GM18517 (cell line): ENCODE measurements around the gene TMEM87A.

Experiments used
- ATAC-seq: cut with Tn5 transposase; IDR thresholded peaks from one replicate; pipeline ENCODE4 v1.9.1; 2021; ENCODE audit warnings: mild to moderate bottlenecking, moderate library complexity; ENCODE audit not compliant: unreplicated experiment

Gene TMEM87A

DNA sequence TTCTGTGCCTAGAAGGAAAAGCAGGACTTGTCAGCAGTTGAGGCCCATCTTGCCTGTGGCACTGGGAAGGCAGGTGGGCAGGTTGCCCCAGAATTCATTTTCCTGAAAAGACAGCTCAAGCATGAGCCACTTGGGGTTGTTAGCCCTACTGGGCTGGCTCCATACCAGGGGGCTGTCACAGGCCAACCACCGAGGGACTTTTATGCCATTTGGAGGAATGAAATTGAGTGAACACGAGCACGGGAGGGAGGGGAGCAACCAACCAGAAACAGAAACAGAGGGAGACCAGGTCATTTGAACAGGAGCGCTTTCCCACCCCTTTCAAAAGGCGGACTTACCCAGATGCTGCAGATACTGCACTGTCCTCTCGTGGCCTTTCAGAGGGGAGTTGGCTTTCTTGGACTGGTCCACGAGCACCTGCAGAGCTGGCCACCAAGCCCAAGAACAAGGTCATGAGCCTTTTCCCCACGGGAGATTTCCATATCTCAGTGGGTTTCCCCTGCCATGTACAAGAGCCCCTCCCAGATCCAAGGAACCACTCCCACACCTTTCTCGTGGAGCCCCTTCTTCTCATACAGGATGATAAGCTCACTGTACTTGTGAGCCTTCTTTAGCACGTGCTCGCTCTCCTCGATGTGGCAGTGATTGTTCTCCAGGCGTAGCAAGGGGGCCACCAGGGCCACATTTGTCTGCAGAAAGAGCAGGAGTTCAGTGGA, 106.8 kb downstream of the TMEM87A start:
- no peak for ATAC-seq

DNA sequence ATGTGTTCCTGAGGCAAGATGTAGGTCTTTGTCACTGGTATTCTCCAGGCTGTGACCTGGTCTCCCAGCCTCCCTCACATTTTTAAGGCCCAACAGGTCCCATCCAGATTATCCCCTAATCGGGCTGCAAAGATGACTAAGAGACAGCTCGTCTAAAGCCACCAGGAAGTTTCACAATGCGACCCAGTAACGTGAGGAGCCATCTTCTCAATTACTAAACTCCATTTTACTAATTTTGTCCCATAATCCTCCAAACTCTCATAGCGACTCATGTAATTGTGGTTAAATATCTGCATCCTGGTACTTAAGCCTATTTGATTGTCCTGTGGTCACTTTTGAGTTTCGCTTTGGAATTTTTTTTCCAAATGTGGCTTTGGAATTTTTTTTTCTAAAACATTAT, 108.1 kb downstream of the TMEM87A start:
- no peak for ATAC-seq

DNA sequence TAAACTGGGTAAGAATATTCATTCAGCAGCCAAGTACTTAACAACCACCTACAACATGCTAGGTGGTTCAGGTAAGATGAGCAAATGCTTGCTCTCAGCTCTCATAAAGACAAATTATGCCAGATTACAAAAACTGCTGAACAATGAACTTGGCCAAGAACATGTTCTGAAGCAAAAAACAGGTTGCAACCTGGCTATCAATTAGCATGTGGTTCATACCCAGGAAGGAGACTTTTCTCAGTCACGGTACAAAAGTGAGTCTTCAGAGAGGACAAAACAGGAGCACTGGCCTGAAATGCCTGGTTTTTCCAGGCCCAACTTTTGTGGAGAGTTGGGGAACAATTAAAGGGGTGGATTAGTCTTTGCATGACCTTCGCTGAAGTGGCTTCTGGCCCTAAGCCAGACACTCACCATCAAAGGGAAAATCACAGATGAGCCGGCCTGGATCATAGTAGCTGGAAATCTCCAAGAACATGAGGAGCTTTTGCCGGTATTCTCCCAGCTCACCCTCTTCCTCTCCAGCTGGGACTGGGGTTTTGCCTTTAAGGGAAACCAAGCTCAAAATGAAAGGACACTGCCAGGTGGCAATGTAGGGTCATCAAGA, 109.2 kb downstream of the TMEM87A start:
- no peak for ATAC-seq

DNA sequence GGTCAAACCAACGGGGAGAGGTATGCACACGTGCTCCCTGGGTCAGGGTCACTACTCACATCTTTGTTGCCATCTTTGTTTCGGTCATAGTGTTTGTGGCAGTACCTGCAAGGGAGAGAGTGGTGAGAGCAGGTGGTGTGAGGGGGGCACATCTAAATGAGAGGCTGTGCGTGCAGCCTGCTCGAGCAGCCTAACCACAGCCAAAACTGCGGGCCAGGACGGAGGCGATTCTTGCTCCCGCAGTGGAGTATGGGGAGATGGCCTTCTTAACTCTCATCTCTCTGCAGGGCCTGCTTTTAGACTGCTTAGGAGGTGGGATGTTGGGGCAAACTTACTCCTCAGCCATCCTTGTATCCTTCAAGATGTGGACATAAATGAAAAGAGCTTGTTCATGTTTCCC, 109.9 kb downstream of the TMEM87A start:
- ATAC-seq, result no peak
